ENCODE data around the gene APMAP.

APMAP gene

GRCh38 chr20:25016471-25016870, 23.9 kb upstream of the APMAP start:
- Histone ChIP-seq H3K27ac (ENCODE audit: insufficient read depth, low read length, poor library complexity, severe bottlenecking) (no peak overlapping the region), H3K9me3 (ENCODE audit: control insufficient read depth, low read length) (no peaks in the 10 kb centered on the region), H3K4me1 (ENCODE audit: control insufficient read depth, insufficient read depth, low read length, poor library complexity, severe bottlenecking) (no peaks in the 10 kb centered on the region), H3K27me3 (replicated peaks; ENCODE audit: control insufficient read depth, insufficient read depth, low read length, poor library complexity, severe bottlenecking) (no peaks in the 10 kb centered on the region), H3K4me3 (ENCODE audit: insufficient read depth, low read depth, low read length, poor library complexity, severe bottlenecking) (no peak overlapping the region), H3K36me3 (ENCODE audit: control insufficient read depth, insufficient read depth, low read length) (peaks cover 60% of the 10 kb centered on the region)
- no peak for DNase-seq

DNA sequence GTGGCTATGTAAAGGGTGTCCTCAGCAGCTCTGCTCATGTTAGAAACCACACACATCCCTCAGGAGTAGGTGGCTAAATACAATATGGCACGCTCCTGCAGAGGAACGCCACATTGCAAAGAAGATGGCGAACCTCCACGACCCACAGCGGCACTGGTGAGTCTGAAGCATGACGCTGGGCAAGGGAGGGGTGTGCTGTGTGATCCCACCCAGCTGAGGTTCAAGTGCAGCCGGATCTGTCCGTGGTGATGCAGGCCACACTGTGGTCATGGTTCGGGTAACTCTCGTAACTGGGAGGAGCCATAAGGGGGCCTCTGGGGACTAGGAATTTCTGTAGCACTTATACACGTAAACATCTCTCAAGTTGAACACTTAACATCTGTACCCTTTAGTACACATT, 23.4 kb upstream of the APMAP start:
- Histone ChIP-seq H3K27ac (ENCODE audit: insufficient read depth, low read length, poor library complexity, severe bottlenecking) (no peak overlapping the region), H3K36me3 (ENCODE audit: control insufficient read depth, insufficient read depth, low read length) (peaks cover 61% of the 10 kb centered on the region), H3K27me3 (replicated peaks; ENCODE audit: control insufficient read depth, insufficient read depth, low read length, poor library complexity, severe bottlenecking) (no peaks in the 10 kb centered on the region), H3K9me3 (ENCODE audit: control insufficient read depth, low read length) (no peaks in the 10 kb centered on the region), H3K4me1 (ENCODE audit: control insufficient read depth, insufficient read depth, low read length, poor library complexity, severe bottlenecking) (no peaks in the 10 kb centered on the region), H3K4me3 (ENCODE audit: insufficient read depth, low read depth, low read length, poor library complexity, severe bottlenecking) (no peak overlapping the region)
- DNase-seq = no peak

- H3K36me3 ChIP-seq (ENCODE audit: control insufficient read depth, insufficient read depth, low read length) = peaks cover 62% of the 10 kb centered on the region
Observed at GRCh38 chr20:25014816-25015215, 22.3 kb upstream of the APMAP start.

DNA sequence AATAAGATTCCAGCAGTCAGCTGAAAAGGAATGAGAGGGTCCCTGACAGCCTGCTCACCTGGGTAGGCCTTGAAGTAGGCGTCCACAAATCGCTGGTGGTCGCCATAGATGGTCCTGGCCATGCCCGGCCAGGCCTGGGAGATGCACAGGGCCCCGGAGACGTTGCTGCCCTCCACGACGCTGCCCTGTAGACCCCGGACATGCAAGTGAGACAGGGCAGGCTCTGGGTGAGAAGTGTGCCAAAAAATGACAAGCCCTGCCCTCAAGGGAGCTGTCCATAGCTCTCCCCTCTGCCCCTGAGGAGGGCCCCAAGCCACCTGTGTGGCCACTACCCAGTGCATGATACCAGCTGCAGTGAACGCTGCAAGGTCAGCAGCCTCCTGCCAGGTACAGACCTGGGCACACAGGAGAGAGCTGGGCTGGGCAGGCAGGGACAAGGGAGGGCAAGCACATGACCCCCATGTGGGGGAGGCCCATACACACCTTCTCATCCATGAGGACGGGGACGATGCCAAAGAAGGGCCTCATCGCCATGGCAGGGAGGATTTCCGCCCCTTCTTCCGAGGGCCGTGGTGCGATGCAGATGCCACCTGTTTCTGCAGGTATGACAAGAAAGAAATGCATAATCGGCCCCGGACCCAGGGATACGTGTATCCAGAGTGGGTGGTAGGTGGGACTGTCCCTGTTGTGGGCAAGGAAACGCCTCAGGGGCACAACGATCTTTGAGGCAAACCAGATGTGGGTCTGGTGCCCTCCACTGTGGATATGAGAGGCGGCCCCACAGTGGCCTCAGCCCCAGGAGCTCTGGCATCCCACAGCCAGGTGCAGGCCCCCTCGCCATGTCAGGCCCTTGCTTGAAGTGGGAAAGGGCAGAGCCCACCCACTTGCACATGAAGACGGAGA, 21.2 kb upstream of the APMAP start:
- Histone ChIP-seq H3K4me3 (ENCODE audit: insufficient read depth, low read depth, low read length, poor library complexity, severe bottlenecking) (no peak overlapping the region), H3K27ac (ENCODE audit: insufficient read depth, low read length, poor library complexity, severe bottlenecking) (no peak overlapping the region), H3K9me3 (ENCODE audit: control insufficient read depth, low read length) (no peaks in the 10 kb centered on the region), H3K27me3 (replicated peaks; ENCODE audit: control insufficient read depth, insufficient read depth, low read length, poor library complexity, severe bottlenecking) (no peaks in the 10 kb centered on the region), H3K36me3 (ENCODE audit: control insufficient read depth, insufficient read depth, low read length) (peaks cover 66% of the 10 kb centered on the region), H3K4me1 (ENCODE audit: control insufficient read depth, insufficient read depth, low read length, poor library complexity, severe bottlenecking) (no peaks in the 10 kb centered on the region)
- DNase-seq = no peak

More at GRCh38 chr20:25014816-25015215, 22.3 kb upstream of the APMAP start:
- Histone ChIP-seq H3K4me3 (ENCODE audit: insufficient read depth, low read depth, low read length, poor library complexity, severe bottlenecking) (no peak overlapping the region), H3K27me3 (replicated peaks; ENCODE audit: control insufficient read depth, insufficient read depth, low read length, poor library complexity, severe bottlenecking) (no peaks in the 10 kb centered on the region), H3K27ac (ENCODE audit: insufficient read depth, low read length, poor library complexity, severe bottlenecking) (no peak overlapping the region), H3K4me1 (ENCODE audit: control insufficient read depth, insufficient read depth, low read length, poor library complexity, severe bottlenecking) (no peaks in the 10 kb centered on the region), H3K9me3 (ENCODE audit: control insufficient read depth, low read length) (no peaks in the 10 kb centered on the region)
- DNase-seq = no peak

- peaks cover 75% of the 10 kb centered on the region for H3K36me3 ChIP-seq (ENCODE audit: control insufficient read depth, insufficient read depth, low read length)
- H3K27ac ChIP-seq (ENCODE audit: insufficient read depth, low read length, poor library complexity, severe bottlenecking) = no peak overlapping the region
- H3K9me3 ChIP-seq (ENCODE audit: control insufficient read depth, low read length) = no peaks in the 10 kb centered on the region
- no peak for DNase-seq
- no peaks in the 10 kb centered on the region for H3K27me3 ChIP-seq (replicated peaks; ENCODE audit: control insufficient read depth, insufficient read depth, low read length, poor library complexity, severe bottlenecking)
- H3K4me1 ChIP-seq (ENCODE audit: control insufficient read depth, insufficient read depth, low read length, poor library complexity, severe bottlenecking) = no peaks in the 10 kb centered on the region
- H3K4me3 ChIP-seq (ENCODE audit: insufficient read depth, low read depth, low read length, poor library complexity, severe bottlenecking) = no peak overlapping the region
Observed at GRCh38 chr20:25012616-25013189, 20.2 kb upstream of the APMAP start.

- Histone ChIP-seq H3K36me3 (ENCODE audit: control insufficient read depth, insufficient read depth, low read length) (peaks cover 83% of the 10 kb centered on the region), H3K4me3 (ENCODE audit: insufficient read depth, low read depth, low read length, poor library complexity, severe bottlenecking) (no peak overlapping the region), H3K27ac (ENCODE audit: insufficient read depth, low read length, poor library complexity, severe bottlenecking) (no peak overlapping the region), H3K4me1 (ENCODE audit: control insufficient read depth, insufficient read depth, low read length, poor library complexity, severe bottlenecking) (no peaks in the 10 kb centered on the region), H3K9me3 (ENCODE audit: control insufficient read depth, low read length) (no peaks in the 10 kb centered on the region), H3K27me3 (replicated peaks; ENCODE audit: control insufficient read depth, insufficient read depth, low read length, poor library complexity, severe bottlenecking) (no peaks in the 10 kb centered on the region)
- no peak for DNase-seq
Observed at GRCh38 chr20:25011831-25012241, 19.3 kb upstream of the APMAP start.

GRCh38 chr20:25011261-25011660, 18.7 kb upstream of the APMAP start:
- no peaks in the 10 kb centered on the region for H3K27me3 ChIP-seq (replicated peaks; ENCODE audit: control insufficient read depth, insufficient read depth, low read length, poor library complexity, severe bottlenecking)
- H3K4me1 ChIP-seq (ENCODE audit: control insufficient read depth, insufficient read depth, low read length, poor library complexity, severe bottlenecking) = no peaks in the 10 kb centered on the region
- H3K9me3 ChIP-seq (ENCODE audit: control insufficient read depth, low read length) = no peaks in the 10 kb centered on the region
- H3K27ac ChIP-seq (ENCODE audit: insufficient read depth, low read length, poor library complexity, severe bottlenecking) = no peak overlapping the region
- no peak for DNase-seq
- peaks cover 84% of the 10 kb centered on the region for H3K36me3 ChIP-seq (ENCODE audit: control insufficient read depth, insufficient read depth, low read length)
- H3K4me3 ChIP-seq (ENCODE audit: insufficient read depth, low read depth, low read length, poor library complexity, severe bottlenecking) = no peak overlapping the region

- no peaks in the 10 kb centered on the region for H3K27me3 ChIP-seq (replicated peaks; ENCODE audit: control insufficient read depth, insufficient read depth, low read length, poor library complexity, severe bottlenecking)
- H3K4me1 ChIP-seq (ENCODE audit: control insufficient read depth, insufficient read depth, low read length, poor library complexity, severe bottlenecking) = no peaks in the 10 kb centered on the region
- no peak overlapping the region for H3K27ac ChIP-seq (ENCODE audit: insufficient read depth, low read length, poor library complexity, severe bottlenecking)
- H3K9me3 ChIP-seq (ENCODE audit: control insufficient read depth, low read length) = no peaks in the 10 kb centered on the region
- DNase-seq = no peak
- peaks cover 85% of the 10 kb centered on the region for H3K36me3 ChIP-seq (ENCODE audit: control insufficient read depth, insufficient read depth, low read length)
- no peak overlapping the region for H3K4me3 ChIP-seq (ENCODE audit: insufficient read depth, low read depth, low read length, poor library complexity, severe bottlenecking)
Observed at GRCh38 chr20:25009218-25010145, 16.9 kb upstream of the APMAP start.

DNA sequence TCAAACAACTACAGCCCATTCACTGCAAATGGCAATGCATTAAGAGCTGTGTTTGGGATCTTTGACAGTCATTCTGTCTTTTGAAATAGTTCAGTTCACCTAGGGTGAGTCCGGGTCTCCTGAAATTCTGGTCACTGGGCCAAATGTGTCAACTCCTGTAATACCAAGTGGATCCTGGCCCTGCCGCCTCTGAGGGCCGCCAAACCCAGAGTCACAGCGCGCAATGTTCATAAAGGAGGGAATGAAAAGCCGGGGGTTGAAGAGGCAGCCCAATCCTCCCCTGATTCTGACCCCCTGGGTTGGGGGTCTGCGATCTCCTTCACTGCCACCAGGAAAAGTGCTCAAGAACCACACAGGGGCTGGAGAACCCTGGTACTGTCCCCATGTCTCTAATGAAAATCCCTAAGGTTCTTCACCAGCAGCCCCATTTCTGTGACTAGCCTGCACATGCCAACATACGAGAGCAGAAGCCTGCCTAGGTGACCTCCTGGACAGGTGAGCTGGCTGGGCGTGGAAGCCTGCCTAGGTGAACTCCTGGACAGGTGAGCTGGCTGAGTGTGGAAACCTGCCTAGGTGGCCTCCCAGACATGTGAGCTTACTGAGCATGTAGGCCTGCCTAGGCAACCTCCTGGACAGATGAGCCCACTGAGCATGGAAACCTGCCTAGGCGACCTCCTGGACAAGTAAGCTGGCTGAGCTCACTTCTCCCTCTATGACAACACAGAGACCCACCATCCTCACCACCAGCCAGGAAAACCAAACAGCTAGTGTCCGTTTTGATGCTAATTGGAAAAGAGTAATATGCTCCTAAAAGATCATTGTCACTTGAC, 16.1 kb upstream of the APMAP start:
- peaks cover 76% of the 10 kb centered on the region for H3K36me3 ChIP-seq (ENCODE audit: control insufficient read depth, insufficient read depth, low read length)
- H3K27ac ChIP-seq (ENCODE audit: insufficient read depth, low read length, poor library complexity, severe bottlenecking) = no peak overlapping the region
- H3K4me1 ChIP-seq (ENCODE audit: control insufficient read depth, insufficient read depth, low read length, poor library complexity, severe bottlenecking) = no peaks in the 10 kb centered on the region
- H3K9me3 ChIP-seq (ENCODE audit: control insufficient read depth, low read length) = no peaks in the 10 kb centered on the region
- H3K4me3 ChIP-seq (ENCODE audit: insufficient read depth, low read depth, low read length, poor library complexity, severe bottlenecking) = no peak overlapping the region
- DNase-seq = no peak
- H3K27me3 ChIP-seq (replicated peaks; ENCODE audit: control insufficient read depth, insufficient read depth, low read length, poor library complexity, severe bottlenecking) = no peaks in the 10 kb centered on the region

Data from effector memory CD4-positive, alpha-beta T cell (primary cell).